Measurements from ENCODE around the gene ZNF76. TPM values are rescaled to one million over a fixed set of nuclear protein-coding genes. Genes with fewer than 3 reads are reported as not detected.

ZNF76 gene
- total RNA-seq, 2 donors from 2014 or later = 25.4 to 26.0 TPM

GRCh38 chr6:35262596-35262995 is 3.1 kb downstream of the ZNF76 start:
- H3K27ac ChIP-seq = no peak overlapping the region
- peaks cover 0 to 50% of the 10 kb centered on the region in 2 donors for H3K4me1 ChIP-seq
- DNase-seq (ENCODE audit: low spot score) = no peak
- no peaks in the 10 kb centered on the region for H3K9me3 ChIP-seq
- no peaks in the 10 kb centered on the region for H3K27me3 ChIP-seq
- TF ChIP-seq CTCF (IDR thresholded peaks at IDR 0.05) = no peak
- no peaks in the 10 kb centered on the region for H3K36me3 ChIP-seq
- H3K4me3 ChIP-seq = no peak overlapping the region

GRCh38 chr6:35264550-35265274 is 5.2 kb downstream of the ZNF76 start:
- Histone ChIP-seq H3K4me3 (no peak overlapping the region), H3K4me1 (peaks cover 0 to 39% of the 10 kb centered on the region in 2 donors), H3K27ac (peak overlapping the region in 1 of 2 donors; percentile 14), H3K9me3 (no peaks in the 10 kb centered on the region), H3K36me3 (no peaks in the 10 kb centered on the region), H3K27me3 (no peaks in the 10 kb centered on the region)
- no peak for TF ChIP-seq CTCF (IDR thresholded peaks at IDR 0.05)
- no peak for DNase-seq (ENCODE audit: low spot score)

- DNase-seq (ENCODE audit: low spot score) = no peak
- Histone ChIP-seq H3K36me3 (no peaks in the 10 kb centered on the region), H3K4me3 (no peak overlapping the region), H3K27me3 (no peaks in the 10 kb centered on the region), H3K4me1 (peaks cover 0 to 32% of the 10 kb centered on the region in 2 donors), H3K9me3 (no peaks in the 10 kb centered on the region), H3K27ac (no peak overlapping the region)
- TF ChIP-seq CTCF (IDR thresholded peaks at IDR 0.05) = no peak
These were observed 6.0 kb downstream of the ZNF76 start for GRCh38 chr6:35265523-35265922.

GRCh38 chr6:35267446-35267845 is 7.9 kb downstream of the ZNF76 start:
- H3K4me1 ChIP-seq = peaks cover 0 to 29% of the 10 kb centered on the region in 2 donors
- TF ChIP-seq CTCF (IDR thresholded peaks at IDR 0.05) = no peak
- H3K27ac ChIP-seq = no peak overlapping the region
- H3K9me3 ChIP-seq = no peaks in the 10 kb centered on the region
- H3K4me3 ChIP-seq = no peak overlapping the region
- no peaks in the 10 kb centered on the region for H3K27me3 ChIP-seq
- no peak for DNase-seq (ENCODE audit: low spot score)
- H3K36me3 ChIP-seq = no peaks in the 10 kb centered on the region

GRCh38 chr6:35267897-35268296 is 8.4 kb downstream of the ZNF76 start:
- Histone ChIP-seq H3K9me3 (no peaks in the 10 kb centered on the region), H3K36me3 (no peaks in the 10 kb centered on the region), H3K4me3 (no peak overlapping the region), H3K27me3 (no peaks in the 10 kb centered on the region), H3K4me1 (peaks cover 0 to 29% of the 10 kb centered on the region in 2 donors), H3K27ac (no peak overlapping the region)
- no peak for DNase-seq (ENCODE audit: low spot score)
- no peak for TF ChIP-seq CTCF (IDR thresholded peaks at IDR 0.05)

GRCh38 chr6:35272005-35272404 is 12.5 kb downstream of the ZNF76 start:
- DNase-seq (ENCODE audit: low spot score) = no peak
- H3K9me3 ChIP-seq = no peaks in the 10 kb centered on the region

More at GRCh38 chr6:35272005-35272404, 12.5 kb downstream of the ZNF76 start:
- Histone ChIP-seq H3K4me3 (no peak overlapping the region), H3K4me1 (peaks cover 0 to 22% of the 10 kb centered on the region in 2 donors), H3K27ac (no peak overlapping the region), H3K36me3 (no peaks in the 10 kb centered on the region), H3K27me3 (no peaks in the 10 kb centered on the region)
- no peak for TF ChIP-seq CTCF (IDR thresholded peaks at IDR 0.05)
